Measurements from ENCODE around the gene BRF1.
A peak's percentile ranks its signal among the peaks of the same experiment; 100 is the strongest.

BRF1 gene

GRCh38 chr14:105198588-105198987 lies 102.2 kb downstream of the BRF1 start:
- TF ChIP-seq CTCF (IDR thresholded peaks at IDR 0.05; ENCODE audit: low read depth, low read length), result peak; percentile 25; the same call in 1 of the 2 replicates
- DNase-seq, result no peak
- no peaks in the 10 kb centered on the region for H3K36me3 ChIP-seq
- no peaks in the 10 kb centered on the region for H3K9me3 ChIP-seq
- H3K27me3 ChIP-seq, result no peaks in the 10 kb centered on the region
- H3K4me3 ChIP-seq (ENCODE audit: low read depth, low read length), result no peak overlapping the region
- peaks cover 16% of the 10 kb centered on the region for H3K4me1 ChIP-seq

DNA sequence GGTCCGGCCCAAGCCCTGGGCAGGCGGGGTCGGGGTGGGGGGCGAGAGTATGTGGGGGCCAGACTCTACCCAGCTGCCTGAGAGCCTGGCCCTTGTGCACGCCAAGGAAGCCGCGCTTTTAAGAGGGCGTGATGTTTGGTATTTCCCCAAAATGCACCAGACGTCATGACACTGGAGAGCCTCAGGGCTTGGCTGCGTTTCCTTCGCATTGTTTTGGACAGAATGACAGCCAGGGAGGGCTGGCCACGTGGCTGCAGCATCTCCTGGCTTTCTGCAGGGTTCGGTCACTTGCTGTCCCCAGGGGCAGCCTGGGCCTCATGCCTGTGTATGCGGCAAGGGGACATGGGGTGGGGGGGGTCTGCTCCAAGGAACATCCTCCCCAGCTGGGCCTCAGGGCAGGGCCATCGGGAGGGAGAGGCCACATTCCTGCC lies 103.6 kb downstream of the BRF1 start:
- Histone ChIP-seq H3K27me3 (no peaks in the 10 kb centered on the region), H3K9me3 (no peaks in the 10 kb centered on the region), H3K4me1 (peaks cover 9% of the 10 kb centered on the region), H3K4me3 (ENCODE audit: low read depth, low read length) (no peak overlapping the region), H3K36me3 (no peaks in the 10 kb centered on the region)
- TF ChIP-seq CTCF (IDR thresholded peaks at IDR 0.05; ENCODE audit: low read depth, low read length), result no peak
- DNase-seq, result no peak

GRCh38 chr14:105196265-105196960 lies 104.4 kb downstream of the BRF1 start:
- no peak for DNase-seq
- H3K27me3 ChIP-seq, result no peaks in the 10 kb centered on the region
- no peak overlapping the region for H3K4me3 ChIP-seq (ENCODE audit: low read depth, low read length)
- H3K4me1 ChIP-seq, result peaks cover under 1% of the 10 kb centered on the region; the same call in 1 of the 2 replicates
- no peaks in the 10 kb centered on the region for H3K9me3 ChIP-seq
- no peak for TF ChIP-seq CTCF (IDR thresholded peaks at IDR 0.05; ENCODE audit: low read depth, low read length)
- no peaks in the 10 kb centered on the region for H3K36me3 ChIP-seq

GRCh38 chr14:105195522-105196264 lies 105.1 kb downstream of the BRF1 start:
- no peak for DNase-seq
- Histone ChIP-seq H3K36me3 (no peaks in the 10 kb centered on the region), H3K4me3 (ENCODE audit: low read depth, low read length) (no peak overlapping the region), H3K4me1 (no peaks in the 10 kb centered on the region; the same call in 1 of the 2 replicates), H3K27me3 (no peaks in the 10 kb centered on the region), H3K9me3 (no peaks in the 10 kb centered on the region)
- TF ChIP-seq CTCF (IDR thresholded peaks at IDR 0.05; ENCODE audit: low read depth, low read length), result no peak

- no peaks in the 10 kb centered on the region; the same call in 1 of the 2 replicates for H3K4me1 ChIP-seq
- H3K27me3 ChIP-seq, result no peaks in the 10 kb centered on the region
- no peak for DNase-seq
- no peak for TF ChIP-seq CTCF (IDR thresholded peaks at IDR 0.05; ENCODE audit: low read depth, low read length)
- no peaks in the 10 kb centered on the region for H3K36me3 ChIP-seq
- H3K4me3 ChIP-seq (ENCODE audit: low read depth, low read length), result no peak overlapping the region
- no peaks in the 10 kb centered on the region for H3K9me3 ChIP-seq
Measured at GRCh38 chr14:105195051-105195450, 105.8 kb downstream of the BRF1 start.
